GM19099 (cell line): ENCODE measurements around the gene SPACA1.

Experiments used
- POLR2A ChIP-seq: IDR thresholded peaks from 3 replicates; pipeline ENCODE4 v1.6.1; 2011; ENCODE audit warnings: low read depth; ENCODE audit not compliant: insufficient read length; ENCODE audit errors: extremely low read depth

Gene SPACA1

DNA sequence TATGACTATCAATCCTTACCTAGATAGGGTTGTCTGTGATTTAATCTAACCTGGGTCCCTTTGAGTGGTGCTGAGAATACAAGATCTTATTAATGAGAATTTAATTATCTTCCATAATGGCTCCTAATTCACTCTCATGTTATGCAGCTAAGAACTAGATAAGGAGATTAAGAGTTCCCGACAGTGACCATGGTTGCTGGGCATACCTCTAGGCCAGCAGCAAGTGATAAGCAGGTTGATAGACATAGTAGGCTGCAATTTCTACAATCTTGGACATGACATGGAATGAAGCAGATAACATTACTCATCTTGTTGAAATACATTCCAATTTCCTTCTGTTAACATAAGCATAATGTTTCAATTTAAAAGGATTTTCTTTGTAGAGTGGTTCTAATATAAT lies 27.1 kb downstream of the SPACA1 start:
- TF ChIP-seq POLR2A = no peak

DNA sequence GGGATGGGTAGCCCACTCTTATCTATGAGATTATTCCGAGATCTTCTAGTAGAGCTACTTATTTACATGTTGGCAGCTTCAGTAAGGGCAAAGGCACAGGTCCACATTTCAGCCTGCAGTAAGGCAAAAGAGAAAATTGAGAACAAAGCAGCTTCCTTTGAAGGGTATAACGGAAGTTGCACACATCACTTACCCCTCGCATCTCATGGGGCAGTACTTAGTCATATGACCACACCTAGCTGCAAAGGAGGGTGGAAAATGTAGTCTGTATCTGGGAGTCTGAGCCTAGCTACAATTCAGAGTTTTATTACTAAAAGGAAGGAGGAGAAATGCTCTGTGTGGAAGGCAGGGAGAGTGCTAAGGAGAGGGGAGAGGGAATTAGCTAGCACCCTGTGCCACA lies 29.7 kb downstream of the SPACA1 start:
- no peak for TF ChIP-seq POLR2A

DNA sequence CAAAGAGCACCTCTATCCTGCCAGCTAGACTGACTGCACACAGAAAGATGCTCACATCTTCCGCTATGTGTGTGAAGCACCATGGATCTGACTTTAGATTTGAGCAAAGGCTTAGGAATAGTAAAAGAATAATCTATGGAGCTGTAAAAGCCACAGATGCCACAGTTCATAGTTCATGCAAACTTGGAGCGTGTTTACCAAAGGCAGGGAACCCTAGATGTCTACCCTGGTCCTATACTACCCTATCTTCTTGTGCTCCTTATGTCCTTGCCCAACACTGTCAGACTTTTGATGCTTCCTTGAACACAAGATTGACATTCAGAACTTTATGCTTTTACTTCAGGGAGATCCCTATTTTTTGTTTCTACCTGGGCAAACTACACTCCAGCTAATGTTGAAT lies 39.2 kb downstream of the SPACA1 start:
- no peak for TF ChIP-seq POLR2A

DNA sequence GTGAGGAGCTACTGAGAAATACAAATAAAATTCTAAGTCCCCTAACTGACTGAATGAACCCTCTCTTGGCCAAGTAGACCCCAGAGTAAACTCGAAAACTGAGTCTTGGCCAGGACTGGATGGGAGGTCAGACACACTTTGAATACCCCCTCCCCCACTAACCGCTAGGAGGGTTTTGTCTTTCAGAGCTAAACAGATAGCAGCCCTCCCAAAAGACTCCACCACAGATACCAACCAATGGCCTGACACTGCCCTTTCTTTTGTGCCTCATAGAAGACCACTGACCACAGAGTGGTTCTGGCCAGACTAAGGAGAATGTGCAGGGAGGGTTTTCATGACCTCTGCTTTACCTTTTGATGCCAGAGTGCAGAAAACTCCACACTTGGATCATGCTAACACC lies 42.1 kb downstream of the SPACA1 start:
- TF ChIP-seq POLR2A = no peak

DNA sequence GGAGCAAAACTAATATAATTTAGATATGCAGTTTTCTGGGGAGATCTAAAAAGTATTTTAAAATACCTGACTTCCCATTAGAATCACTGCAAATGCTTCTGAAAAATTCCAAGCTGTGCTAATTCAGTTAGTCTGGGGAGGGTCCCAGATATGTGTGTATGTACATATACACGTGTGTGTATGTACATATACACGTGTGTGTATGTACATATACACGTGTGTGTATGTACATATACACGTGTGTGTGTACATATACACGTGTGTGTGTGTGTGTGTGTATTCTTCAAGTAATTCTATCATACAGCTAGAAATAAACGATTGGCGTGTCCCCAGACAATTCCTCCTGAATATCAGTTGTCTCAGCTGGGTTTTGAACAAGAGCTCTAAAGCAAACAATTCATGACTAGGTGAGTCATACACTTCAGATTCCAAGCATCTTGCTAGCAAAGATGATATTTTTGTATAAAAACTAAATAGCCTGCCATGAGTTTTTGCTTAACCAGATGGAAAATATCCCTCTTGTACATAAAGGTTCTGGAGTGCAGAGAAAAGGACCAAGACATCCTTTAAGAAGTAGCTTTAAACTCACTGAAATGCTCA lies 58.2 kb downstream of the SPACA1 start:
- TF ChIP-seq POLR2A = no peak

DNA sequence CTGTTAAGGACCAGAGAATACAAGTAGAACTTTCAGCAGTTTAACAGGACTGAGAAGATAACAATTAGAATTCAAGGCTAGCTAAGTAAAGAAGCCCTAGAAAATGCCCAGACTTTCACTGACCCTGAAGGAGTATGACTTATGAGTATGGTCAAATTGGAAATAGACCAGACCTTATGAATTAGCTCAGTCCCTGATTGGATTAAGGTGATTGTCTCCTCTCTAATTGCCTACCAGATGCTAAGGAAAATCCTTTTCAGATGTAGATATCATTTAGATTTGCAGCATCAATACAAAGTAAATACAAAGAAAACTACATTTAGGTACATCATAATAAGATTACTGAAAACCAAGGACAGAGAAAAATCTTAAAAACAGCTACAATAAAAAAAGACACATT lies 59.6 kb downstream of the SPACA1 start:
- no peak for TF ChIP-seq POLR2A

DNA sequence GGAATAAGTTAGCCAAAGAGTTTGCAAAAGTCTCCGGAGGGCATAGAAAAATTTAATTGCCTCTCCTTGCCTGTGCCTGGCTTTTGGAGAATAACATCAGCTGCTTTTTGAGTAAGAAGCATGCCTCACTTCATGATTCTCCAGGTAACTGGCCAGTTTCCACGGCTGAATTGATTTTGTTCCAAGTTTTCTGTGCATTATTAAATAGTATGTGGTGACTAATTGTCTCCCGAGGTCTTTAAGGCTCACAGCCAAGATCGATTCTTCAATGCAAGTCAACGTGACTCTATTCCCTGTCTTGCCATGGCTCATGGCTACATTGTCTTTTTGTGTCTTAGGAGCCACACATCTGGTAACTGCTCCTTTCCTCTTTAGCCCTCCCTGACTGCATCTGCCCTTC lies 64.3 kb downstream of the SPACA1 start:
- no peak for TF ChIP-seq POLR2A

DNA sequence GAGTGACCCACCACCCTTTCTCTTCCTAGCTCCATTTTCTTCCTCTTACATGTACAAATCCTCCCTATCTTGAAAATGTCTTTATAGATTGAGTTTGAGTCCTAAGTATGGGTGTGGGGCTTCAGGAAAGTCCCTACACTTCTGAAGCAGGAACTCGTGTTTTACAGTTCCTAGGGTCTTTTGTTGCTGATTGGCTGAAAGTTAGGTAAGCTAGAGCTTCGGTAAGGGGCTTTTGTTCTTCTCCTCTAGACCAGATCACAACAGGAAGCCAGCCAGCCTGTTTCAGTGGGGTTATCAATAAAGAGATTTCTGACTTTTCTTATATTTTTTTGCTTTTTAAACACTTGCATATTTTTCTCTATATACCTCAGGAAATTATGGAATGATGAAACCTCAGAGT lies 67.2 kb downstream of the SPACA1 start:
- TF ChIP-seq POLR2A = no peak

DNA sequence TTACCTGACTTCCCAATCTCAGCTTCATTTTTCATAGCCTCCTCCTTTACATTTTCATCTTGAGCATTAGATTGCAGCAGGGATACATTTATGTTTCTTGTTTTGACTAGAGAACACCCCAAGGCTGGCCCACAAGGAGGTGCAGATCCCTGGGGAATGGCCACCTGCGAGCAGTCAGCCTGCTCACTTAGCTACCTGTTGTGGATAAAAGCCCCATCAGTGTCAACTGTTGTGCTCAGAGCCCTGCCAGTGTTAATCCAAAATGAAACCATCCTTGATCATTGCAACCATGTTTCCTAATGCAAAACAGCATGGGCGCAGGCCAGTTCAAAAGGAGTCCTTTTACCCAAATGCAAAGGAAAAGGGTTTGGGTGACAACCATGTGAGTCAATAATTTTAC lies 67.7 kb downstream of the SPACA1 start:
- no peak for TF ChIP-seq POLR2A

DNA sequence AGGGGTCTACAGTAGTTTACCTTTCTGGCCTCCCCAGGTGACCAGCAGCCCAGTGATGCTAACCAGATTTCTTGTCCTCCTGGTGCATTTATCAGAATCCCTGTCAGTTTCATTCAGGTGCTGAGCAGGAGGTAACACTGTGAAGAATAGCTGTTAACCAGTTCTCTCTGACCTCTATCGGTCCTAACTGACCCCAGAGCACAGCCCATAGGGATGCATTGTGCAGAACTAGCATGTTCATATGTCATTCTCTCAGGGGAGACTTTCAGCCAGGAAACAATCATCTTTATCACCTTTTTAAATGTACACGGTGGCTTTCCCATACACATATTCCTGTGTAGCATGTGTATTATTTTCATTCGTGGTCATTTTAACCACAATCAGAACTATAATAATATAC lies 68.6 kb downstream of the SPACA1 start:
- no peak for TF ChIP-seq POLR2A
